ENCODE measurements around the gene IGFL1. TPM values are rescaled to one million over a fixed set of nuclear protein-coding genes. Genes with fewer than 3 reads are reported as not detected.
"Not testable (repeated sequence)": the region's sequence is repeated elsewhere in the genome, so short reads cannot be mapped to it uniquely, and the experiment has no call there.

IGFL1 gene
- total RNA-seq, 1 donor from 2014 or later: not detected

DNA sequence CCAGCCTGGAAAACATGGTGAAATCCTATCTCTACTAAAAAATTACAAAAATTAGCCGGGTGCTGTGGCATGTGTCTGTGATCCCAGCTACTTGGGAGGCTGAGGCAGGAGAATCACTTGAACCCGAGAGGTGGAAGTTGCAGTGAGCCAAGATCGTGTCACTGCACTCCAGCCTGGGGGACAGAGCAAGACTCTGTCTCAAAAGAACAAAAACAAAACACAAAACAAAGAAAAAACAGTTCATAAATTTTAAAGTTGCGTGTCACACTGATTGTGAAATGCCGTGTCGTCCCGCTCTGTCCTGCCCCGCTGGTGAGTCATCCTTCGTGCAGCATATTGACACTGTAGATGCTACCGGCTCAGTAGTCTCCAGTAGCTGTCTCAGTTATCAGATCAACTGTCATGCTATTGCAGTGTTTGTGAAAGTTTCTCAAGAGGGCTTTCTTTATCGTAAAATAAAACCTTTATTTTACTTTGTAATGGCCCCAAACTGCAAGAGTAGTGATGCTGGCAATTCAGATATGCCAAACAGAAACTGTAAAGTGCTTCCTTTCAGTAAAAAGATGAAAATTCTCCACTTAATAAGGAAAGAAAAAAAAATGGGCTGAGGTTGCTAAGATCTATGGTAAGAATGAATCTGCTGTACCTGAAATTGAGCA is 36.4 kb upstream of the IGFL1 start:
- H3K4me3 Mint-ChIP-seq: no peak overlapping the region
- no peak overlapping the region for H3K27ac Mint-ChIP-seq (ENCODE audit: unreplicated experiment)
- no peak for DNase-seq (ENCODE audit: low read depth, low spot score)
- no peaks in the 10 kb centered on the region for H3K36me3 Mint-ChIP-seq (ENCODE audit: low read depth)
- H3K9me3 Mint-ChIP-seq: no peaks in the 10 kb centered on the region
- H3K4me1 Mint-ChIP-seq: peaks cover 4% of the 10 kb centered on the region
- H3K27me3 Mint-ChIP-seq (ENCODE audit: low read depth): peaks cover 29% of the 10 kb centered on the region
- TF ChIP-seq, protein P1, sequence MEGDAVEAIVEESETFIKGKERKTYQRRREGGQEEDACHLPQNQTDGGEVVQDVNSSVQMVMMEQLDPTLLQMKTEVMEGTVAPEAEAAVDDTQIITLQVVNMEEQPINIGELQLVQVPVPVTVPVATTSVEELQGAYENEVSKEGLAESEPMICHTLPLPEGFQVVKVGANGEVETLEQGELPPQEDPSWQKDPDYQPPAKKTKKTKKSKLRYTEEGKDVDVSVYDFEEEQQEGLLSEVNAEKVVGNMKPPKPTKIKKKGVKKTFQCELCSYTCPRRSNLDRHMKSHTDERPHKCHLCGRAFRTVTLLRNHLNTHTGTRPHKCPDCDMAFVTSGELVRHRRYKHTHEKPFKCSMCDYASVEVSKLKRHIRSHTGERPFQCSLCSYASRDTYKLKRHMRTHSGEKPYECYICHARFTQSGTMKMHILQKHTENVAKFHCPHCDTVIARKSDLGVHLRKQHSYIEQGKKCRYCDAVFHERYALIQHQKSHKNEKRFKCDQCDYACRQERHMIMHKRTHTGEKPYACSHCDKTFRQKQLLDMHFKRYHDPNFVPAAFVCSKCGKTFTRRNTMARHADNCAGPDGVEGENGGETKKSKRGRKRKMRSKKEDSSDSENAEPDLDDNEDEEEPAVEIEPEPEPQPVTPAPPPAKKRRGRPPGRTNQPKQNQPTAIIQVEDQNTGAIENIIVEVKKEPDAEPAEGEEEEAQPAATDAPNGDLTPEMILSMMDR (conservative IDR thresholded peaks at IDR 0.05): no peak

GRCh38 chr19:46193678-46194077 is 35.9 kb upstream of the IGFL1 start:
- Mint-ChIP-seq H3K36me3 (ENCODE audit: low read depth) (no peaks in the 10 kb centered on the region), H3K9me3 (no peaks in the 10 kb centered on the region), H3K27me3 (ENCODE audit: low read depth) (peaks cover 23% of the 10 kb centered on the region), H3K4me3 (no peak overlapping the region), H3K27ac (ENCODE audit: unreplicated experiment) (no peak overlapping the region), H3K4me1 (peaks cover 4% of the 10 kb centered on the region)
- no peak for DNase-seq (ENCODE audit: low read depth, low spot score)
- TF ChIP-seq, protein P1 (conservative IDR thresholded peaks at IDR 0.05): no peak

DNA sequence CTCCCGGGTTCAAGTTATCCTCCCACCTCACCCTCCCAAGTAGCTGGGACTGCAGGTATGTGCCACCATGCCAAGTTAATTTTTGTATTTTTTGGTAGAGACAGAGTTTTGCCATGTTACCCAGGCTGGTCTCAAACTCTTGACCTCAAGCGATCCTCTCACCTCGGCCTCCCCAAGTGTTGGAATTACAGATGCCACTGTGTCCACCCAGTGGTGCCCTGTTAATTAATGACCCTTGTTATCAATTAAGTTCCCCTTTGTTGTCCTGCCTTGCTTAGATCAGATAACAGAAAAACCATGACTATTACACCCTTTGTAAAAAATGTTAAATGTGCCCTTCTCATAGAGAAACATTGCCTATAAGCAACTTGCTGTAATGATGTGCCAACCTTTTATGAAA is 34.4 kb upstream of the IGFL1 start:
- Mint-ChIP-seq H3K36me3 (ENCODE audit: low read depth) (no peaks in the 10 kb centered on the region), H3K27me3 (ENCODE audit: low read depth) (peaks cover 19% of the 10 kb centered on the region), H3K4me1 (no peaks in the 10 kb centered on the region), H3K27ac (ENCODE audit: unreplicated experiment) (no peak overlapping the region), H3K4me3 (no peak overlapping the region), H3K9me3 (no peaks in the 10 kb centered on the region)
- TF ChIP-seq, protein P1 (conservative IDR thresholded peaks at IDR 0.05): no peak
- DNase-seq (ENCODE audit: low read depth, low spot score): no peak

- not testable (repeated sequence) for H3K4me3 Mint-ChIP-seq; H3K4me1 Mint-ChIP-seq; DNase-seq (ENCODE audit: low read depth, low spot score); H3K36me3 Mint-ChIP-seq (ENCODE audit: low read depth); H3K9me3 Mint-ChIP-seq; H3K27ac Mint-ChIP-seq (ENCODE audit: unreplicated experiment)
- peaks cover 14% of the 10 kb centered on the region for H3K27me3 Mint-ChIP-seq (ENCODE audit: low read depth)
Measured at GRCh38 chr19:46195919-46196318, 33.6 kb upstream of the IGFL1 start.

DNA sequence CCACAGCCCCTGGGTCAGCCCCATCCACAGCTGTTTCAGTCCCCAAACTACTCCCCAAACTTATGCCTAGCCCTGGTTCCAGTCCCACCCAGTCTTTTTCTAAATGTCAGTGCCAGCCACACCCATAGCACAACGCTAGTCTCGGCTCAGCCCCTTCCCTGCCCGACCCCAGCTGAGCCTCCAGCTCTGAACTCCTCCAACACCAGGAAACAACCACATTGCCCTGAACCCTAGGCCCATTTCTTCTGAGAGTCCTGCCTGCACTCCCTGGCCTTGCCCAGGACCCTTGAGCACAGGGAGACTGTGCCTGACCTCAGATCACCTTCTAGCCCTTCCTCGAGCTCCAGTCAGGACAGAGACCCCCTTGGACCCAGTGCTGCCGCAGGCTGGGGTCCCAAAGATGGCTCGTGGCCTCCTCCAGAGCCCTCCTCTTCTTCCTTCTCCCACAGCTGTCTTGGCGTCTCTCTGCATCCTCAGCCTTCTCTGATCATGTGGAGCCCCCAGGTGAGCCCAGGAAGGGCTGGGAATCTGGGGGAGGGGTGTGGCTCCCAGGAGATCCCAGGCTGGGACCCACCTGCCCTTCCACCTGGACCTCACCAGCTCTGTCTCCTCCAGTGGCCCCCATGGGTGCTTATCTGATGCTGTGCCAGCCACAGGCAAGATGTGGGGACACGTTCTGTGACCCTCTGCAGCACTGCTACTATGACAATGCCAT is 33.0 kb upstream of the IGFL1 start:
- DNase-seq (ENCODE audit: low read depth, low spot score): no peak
- no peak overlapping the region for H3K27ac Mint-ChIP-seq (ENCODE audit: unreplicated experiment)

More for the DNA sequence above, 33.0 kb upstream of the IGFL1 start:
- Mint-ChIP-seq H3K4me1 (no peaks in the 10 kb centered on the region), H3K9me3 (no peaks in the 10 kb centered on the region), H3K27me3 (ENCODE audit: low read depth) (peaks cover 11% of the 10 kb centered on the region), H3K4me3 (no peak overlapping the region), H3K36me3 (ENCODE audit: low read depth) (no peaks in the 10 kb centered on the region)
- TF ChIP-seq, protein P1 (conservative IDR thresholded peaks at IDR 0.05): no peak
